Measurements from ENCODE around the gene FADS3. TPM values are rescaled to one million over a fixed set of nuclear protein-coding genes. Genes with fewer than 3 reads are reported as not detected.
A peak's percentile ranks its signal among the peaks of the same experiment; 100 is the strongest.

Gene FADS3, protein sequence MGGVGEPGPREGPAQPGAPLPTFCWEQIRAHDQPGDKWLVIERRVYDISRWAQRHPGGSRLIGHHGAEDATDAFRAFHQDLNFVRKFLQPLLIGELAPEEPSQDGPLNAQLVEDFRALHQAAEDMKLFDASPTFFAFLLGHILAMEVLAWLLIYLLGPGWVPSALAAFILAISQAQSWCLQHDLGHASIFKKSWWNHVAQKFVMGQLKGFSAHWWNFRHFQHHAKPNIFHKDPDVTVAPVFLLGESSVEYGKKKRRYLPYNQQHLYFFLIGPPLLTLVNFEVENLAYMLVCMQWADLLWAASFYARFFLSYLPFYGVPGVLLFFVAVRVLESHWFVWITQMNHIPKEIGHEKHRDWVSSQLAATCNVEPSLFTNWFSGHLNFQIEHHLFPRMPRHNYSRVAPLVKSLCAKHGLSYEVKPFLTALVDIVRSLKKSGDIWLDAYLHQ
- 112 and 224 TPM in 2 replicates for total RNA-seq
- polyA plus RNA-seq = 40.9 and 79.9 TPM in 2 replicates
- 53.3 and 89.2 TPM in 2 replicates for polyA plus RNA-seq (2012)
- polyA minus RNA-seq (ENCODE audit: low replicate concordance) = 172 and 197 TPM in 2 replicates

DNA sequence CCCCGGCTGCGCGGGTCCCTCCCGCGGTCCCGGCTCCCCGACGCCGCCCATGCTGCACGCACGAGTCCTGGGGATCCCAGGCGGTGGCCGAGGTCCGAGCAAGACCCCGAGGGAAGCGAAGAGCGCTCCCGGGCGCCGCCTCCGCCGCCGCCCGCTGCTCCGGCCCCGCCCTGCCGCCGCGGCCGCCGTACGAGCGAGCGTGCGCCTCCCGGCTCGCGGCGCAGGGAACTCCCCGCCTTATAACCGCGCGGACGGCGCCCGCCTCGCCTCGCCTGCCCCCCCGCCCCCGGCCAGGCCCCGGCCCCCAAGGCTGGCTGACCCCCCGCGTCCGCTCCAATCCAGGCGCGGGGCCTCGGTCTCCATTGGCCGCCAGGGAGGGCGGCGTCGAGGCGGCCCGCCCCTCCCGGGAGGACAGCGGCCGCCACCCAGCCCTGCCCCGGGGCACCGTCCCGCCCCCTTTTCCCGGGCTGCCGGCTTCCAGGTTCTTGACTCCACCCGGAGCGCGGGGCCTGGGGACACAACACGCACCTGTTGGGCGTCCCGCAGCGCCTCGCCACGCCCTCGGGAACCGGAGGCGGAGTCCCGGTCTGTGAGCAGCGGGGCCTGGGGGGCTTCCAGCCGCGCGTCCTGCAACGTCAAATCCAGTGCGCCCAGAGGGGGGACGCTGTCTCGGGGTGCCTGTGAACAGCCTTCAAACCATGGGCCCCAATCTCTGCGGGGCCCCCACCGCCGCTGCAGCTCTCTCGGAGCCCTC lies at the start of gene FADS3:
Gene FADS3 (minus strand): TSS at position 215 of the 754 bp plus-strand sequence. CDS start 164 bp downstream, at position 51.
- Histone ChIP-seq H3K27ac (ENCODE audit: insufficient read depth, low read length) (peak within 1 kb of the TSS; percentile 53), H3K27me3 (ENCODE audit: control insufficient read depth, insufficient read depth, low read length) (no peaks in the 10 kb centered on the region), H3K4me2 (ENCODE audit: extremely low read depth, insufficient read depth, low read length) (peak within 1 kb of the TSS; percentile 91), H4K20me1 (ENCODE audit: control insufficient read depth, extremely low read depth, insufficient read depth, low read length) (no peaks in the 10 kb centered on the region), H2AFZ (ENCODE audit: low read length) (no peak within 1 kb of the TSS), H3K36me3 (ENCODE audit: control insufficient read depth, insufficient read depth, low read length) (peaks cover 2% of the 10 kb centered on the region), H3K9ac (ENCODE audit: insufficient read depth, low read length) (peak within 1 kb of the TSS; percentile 69), H3K79me2 (ENCODE audit: control insufficient read depth, insufficient read depth, low read length) (peaks cover 19% of the 10 kb centered on the region), H3K9me3 (ENCODE audit: control insufficient read depth, insufficient read depth, low read depth, low read length) (no peaks in the 10 kb centered on the region), H3K4me3 (replicated peaks in 1 of 4; ENCODE audit: control extremely low read depth in 1 of 4, insufficient read depth in 1 of 4, low read depth in 3 of 4, low read length in 4 of 4) (peak within 1 kb of the TSS; percentile 65 to 93 (median 80)), H3K4me1 (ENCODE audit: control insufficient read depth, extremely low read depth, insufficient read depth, low read length) (peaks cover 3% of the 10 kb centered on the region)
- no peak for TF ChIP-seq EZH2 (IDR thresholded peaks at IDR 0.05; ENCODE audit: low read length, missing control alignments)
- TF ChIP-seq, protein P1, sequence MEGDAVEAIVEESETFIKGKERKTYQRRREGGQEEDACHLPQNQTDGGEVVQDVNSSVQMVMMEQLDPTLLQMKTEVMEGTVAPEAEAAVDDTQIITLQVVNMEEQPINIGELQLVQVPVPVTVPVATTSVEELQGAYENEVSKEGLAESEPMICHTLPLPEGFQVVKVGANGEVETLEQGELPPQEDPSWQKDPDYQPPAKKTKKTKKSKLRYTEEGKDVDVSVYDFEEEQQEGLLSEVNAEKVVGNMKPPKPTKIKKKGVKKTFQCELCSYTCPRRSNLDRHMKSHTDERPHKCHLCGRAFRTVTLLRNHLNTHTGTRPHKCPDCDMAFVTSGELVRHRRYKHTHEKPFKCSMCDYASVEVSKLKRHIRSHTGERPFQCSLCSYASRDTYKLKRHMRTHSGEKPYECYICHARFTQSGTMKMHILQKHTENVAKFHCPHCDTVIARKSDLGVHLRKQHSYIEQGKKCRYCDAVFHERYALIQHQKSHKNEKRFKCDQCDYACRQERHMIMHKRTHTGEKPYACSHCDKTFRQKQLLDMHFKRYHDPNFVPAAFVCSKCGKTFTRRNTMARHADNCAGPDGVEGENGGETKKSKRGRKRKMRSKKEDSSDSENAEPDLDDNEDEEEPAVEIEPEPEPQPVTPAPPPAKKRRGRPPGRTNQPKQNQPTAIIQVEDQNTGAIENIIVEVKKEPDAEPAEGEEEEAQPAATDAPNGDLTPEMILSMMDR (conservative IDR thresholded peaks at IDR 0.05 in 1 of 2, IDR thresholded peaks at IDR 0.05 in 1 of 2; ENCODE audit: low read depth in 1 of 2, low read length in 2 of 2) = no peak
- peak; percentile 68 to 74 for DNase-seq (ENCODE audit: low read depth in 2 of 2)

DNA sequence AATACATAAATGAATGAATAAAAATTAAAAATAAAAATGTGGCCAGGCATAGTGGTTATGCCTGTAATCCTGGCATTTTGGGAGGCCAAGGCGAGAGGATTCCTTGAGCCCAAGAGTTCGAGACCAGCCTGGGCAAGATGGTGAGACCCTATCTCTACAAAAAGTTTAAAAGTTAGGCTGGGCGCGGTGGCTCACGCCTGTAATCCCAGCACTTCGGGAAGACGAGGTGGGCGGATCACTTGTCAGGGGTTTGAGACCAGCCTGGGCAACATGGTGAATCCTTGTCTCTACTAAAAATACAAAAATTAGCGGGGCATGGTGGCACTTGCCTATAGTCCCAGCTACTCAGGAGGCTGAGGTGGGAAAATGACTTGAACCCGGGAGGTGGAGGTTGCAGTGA lies 49.1 kb upstream of the FADS3 start:
- Histone ChIP-seq H3K4me2 (ENCODE audit: extremely low read depth, insufficient read depth, low read length) (no peak overlapping the region), H3K9me3 (ENCODE audit: control insufficient read depth, insufficient read depth, low read depth, low read length) (no peaks in the 10 kb centered on the region), H3K9ac (ENCODE audit: insufficient read depth, low read length) (no peak overlapping the region), H3K36me3 (ENCODE audit: control insufficient read depth, insufficient read depth, low read length) (no peaks in the 10 kb centered on the region), H3K4me1 (ENCODE audit: control insufficient read depth, extremely low read depth, insufficient read depth, low read length) (no peaks in the 10 kb centered on the region), H4K20me1 (ENCODE audit: control insufficient read depth, extremely low read depth, insufficient read depth, low read length) (no peaks in the 10 kb centered on the region), H3K27me3 (ENCODE audit: control insufficient read depth, insufficient read depth, low read length) (peaks cover 2% of the 10 kb centered on the region), H3K4me3 (replicated peaks in 1 of 4; ENCODE audit: control extremely low read depth in 1 of 4, insufficient read depth in 1 of 4, low read depth in 3 of 4, low read length in 4 of 4) (no peak overlapping the region), H3K79me2 (ENCODE audit: control insufficient read depth, insufficient read depth, low read length) (no peaks in the 10 kb centered on the region), H3K27ac (ENCODE audit: insufficient read depth, low read length) (no peak overlapping the region), H2AFZ (ENCODE audit: low read length) (no peak overlapping the region)
- DNase-seq (ENCODE audit: low read depth in 2 of 2) = no peak
- no peak for TF ChIP-seq EZH2 (IDR thresholded peaks at IDR 0.05; ENCODE audit: low read length, missing control alignments)
- TF ChIP-seq, protein P1 (conservative IDR thresholded peaks at IDR 0.05 in 1 of 2, IDR thresholded peaks at IDR 0.05 in 1 of 2; ENCODE audit: low read depth in 1 of 2, low read length in 2 of 2) = no peak

DNA sequence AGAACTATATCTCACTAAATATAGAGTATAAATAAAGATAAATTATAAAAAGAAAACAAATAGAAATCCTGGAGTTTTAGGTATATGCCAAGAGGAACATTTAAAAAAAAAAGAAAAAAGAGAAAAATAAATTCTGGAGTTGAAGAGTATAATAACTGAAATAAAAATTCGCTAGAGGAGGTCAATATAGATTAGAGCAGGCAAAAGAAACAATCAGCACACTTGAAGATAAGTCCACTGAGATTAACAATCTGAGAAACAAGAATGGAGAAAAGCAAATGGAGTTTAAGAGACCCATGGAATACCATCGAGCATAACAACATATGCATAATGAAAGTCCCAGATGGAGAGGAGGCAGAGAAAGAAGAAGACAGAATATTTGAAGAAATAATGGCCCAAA lies 44.5 kb upstream of the FADS3 start:
- DNase-seq (ENCODE audit: low read depth in 2 of 2) = no peak
- H3K9ac ChIP-seq (ENCODE audit: insufficient read depth, low read length) = no peak overlapping the region
- H3K4me2 ChIP-seq (ENCODE audit: extremely low read depth, insufficient read depth, low read length) = no peak overlapping the region
- no peaks in the 10 kb centered on the region for H4K20me1 ChIP-seq (ENCODE audit: control insufficient read depth, extremely low read depth, insufficient read depth, low read length)
- no peak overlapping the region for H2AFZ ChIP-seq (ENCODE audit: low read length)
- no peak overlapping the region for H3K27ac ChIP-seq (ENCODE audit: insufficient read depth, low read length)
- H3K4me1 ChIP-seq (ENCODE audit: control insufficient read depth, extremely low read depth, insufficient read depth, low read length) = no peaks in the 10 kb centered on the region
- H3K4me3 ChIP-seq (replicated peaks in 1 of 4; ENCODE audit: control extremely low read depth in 1 of 4, insufficient read depth in 1 of 4, low read depth in 3 of 4, low read length in 4 of 4) = no peak overlapping the region
- no peaks in the 10 kb centered on the region for H3K9me3 ChIP-seq (ENCODE audit: control insufficient read depth, insufficient read depth, low read depth, low read length)
- no peak for TF ChIP-seq EZH2 (IDR thresholded peaks at IDR 0.05; ENCODE audit: low read length, missing control alignments)
- TF ChIP-seq, protein P1 (conservative IDR thresholded peaks at IDR 0.05 in 1 of 2, IDR thresholded peaks at IDR 0.05 in 1 of 2; ENCODE audit: low read depth in 1 of 2, low read length in 2 of 2) = no peak
- H3K79me2 ChIP-seq (ENCODE audit: control insufficient read depth, insufficient read depth, low read length) = no peaks in the 10 kb centered on the region
- H3K27me3 ChIP-seq (ENCODE audit: control insufficient read depth, insufficient read depth, low read length) = no peaks in the 10 kb centered on the region
- H3K36me3 ChIP-seq (ENCODE audit: control insufficient read depth, insufficient read depth, low read length) = no peaks in the 10 kb centered on the region

Measured in fibroblast of lung (primary cell).